ENCODE results near the gene PDCD1.

The PDCD1 gene

DNA sequence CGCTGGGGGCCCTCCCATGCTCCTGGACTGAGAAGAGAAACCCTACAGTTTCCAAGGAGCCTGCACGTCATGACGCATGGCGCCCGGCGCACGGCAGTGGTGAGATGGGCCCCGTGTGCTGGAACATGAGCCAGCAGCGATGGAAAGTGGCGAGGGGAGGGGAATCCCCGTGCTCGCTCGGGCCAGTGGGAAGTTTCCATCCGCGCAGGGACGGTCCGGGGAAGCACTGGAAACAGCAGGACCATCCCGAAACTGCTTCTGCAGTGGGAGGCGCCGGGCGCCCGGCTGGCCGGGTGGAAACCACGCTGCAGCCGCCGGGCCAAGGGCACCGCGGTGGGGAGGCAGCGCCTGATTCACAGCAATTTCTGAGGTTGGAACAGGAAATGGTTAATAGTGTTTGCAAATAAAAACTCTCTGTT lies 4.9 kb upstream of the PDCD1 start:
- DNase-seq: no peak

GRCh38 chr2:241862775-241863535 lies 4.3 kb upstream of the PDCD1 start:
- no peak for DNase-seq

GRCh38 chr2:241862093-241862492 lies 3.4 kb upstream of the PDCD1 start:
- no peak for DNase-seq

DNA sequence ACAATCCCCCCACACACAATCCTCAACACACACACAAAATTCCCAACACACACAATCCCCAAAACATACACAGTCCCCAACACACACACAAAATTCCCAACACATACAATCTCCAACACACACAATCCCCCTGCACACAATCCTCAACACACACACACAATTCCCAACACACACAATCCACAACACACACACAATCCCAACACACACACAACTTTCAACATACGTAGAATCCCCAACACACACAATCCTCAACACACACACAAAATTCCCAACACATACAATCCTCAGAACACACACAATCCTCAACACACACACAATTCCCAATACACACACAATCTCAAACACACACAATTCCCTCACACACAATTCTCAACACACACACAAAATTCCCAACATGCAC lies 2.6 kb upstream of the PDCD1 start:
- DNase-seq: no peak

DNA sequence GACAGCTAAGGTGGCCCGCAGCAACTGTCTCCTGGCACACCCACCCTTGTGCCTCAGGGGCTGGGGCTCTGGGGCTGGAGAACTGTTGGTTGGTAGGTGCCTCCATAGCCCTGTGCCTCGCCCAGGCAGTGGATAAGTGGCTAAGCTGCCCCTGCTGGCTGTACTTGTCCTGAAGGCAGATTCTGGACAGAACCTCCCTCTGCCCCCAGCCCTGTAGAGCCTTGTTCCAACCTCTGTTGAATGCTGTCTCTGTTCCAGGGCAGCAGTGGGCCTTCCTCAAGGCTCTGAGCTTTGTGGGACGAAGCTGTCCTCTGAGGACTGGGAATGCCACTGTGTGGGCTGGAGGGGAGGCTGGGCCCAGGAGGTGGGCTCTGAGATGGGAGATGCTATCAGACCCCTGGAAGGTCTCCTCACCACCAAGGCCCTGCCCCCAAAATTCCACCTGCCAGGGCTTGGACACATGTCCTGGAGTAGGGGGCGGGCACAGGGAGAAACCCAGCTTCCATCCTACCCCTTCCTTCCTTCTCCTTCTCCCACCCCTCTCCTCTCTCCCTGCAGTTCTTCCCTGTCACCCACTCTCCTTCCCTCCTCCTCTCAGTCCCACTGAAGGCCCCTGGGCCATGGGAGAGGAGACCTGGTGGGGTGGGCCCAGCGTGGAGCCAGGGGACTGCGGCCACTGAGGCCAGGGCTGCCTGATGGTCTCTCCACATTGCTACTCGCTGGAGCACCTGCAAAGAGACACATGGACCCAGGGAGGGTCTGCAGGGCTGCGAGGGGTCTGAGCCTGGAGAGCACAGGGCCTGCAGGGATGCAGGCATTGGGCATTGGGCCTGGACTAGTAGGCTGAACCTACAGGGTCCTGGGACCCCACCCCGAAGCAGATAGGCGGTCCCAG lies 1.7 kb upstream of the PDCD1 start:
- no peak for DNase-seq

DNA sequence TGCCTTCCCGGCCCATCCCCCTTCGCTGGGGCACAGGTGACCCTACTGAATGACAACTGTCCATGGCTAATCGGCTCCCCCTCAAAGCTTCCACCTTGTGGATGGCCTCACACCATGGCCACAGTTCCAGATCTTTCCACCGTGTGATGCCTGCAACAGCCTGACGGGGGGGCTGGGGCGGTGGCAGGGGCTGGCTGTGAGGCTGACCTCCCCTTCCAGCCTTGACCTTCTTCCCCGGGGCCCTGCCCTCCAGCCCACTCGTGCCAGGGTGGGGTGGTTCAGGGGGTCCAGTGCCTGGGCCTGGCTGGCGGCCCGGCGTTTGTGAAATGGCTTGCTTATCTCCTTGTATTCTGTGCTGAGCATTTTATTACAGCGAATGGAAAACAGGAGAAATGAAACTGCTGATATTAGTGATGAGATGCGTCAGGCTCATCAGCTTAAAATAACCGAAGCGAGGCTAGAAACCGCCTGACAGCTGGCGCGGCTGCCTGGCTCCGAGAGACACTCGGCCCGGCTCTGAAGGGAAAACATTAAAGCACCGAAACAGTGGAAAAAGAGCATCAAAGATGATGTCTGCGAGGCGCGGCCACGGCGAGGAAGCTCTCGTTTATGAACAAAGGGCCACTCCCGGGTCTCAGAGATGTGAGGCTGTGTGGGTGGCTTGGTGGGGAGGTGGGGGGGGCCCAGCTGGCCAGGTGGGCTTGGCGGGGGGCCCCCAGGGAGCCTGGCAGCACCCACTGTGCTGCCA lies 916 bp upstream of the PDCD1 start:
- no peak for DNase-seq

DNA sequence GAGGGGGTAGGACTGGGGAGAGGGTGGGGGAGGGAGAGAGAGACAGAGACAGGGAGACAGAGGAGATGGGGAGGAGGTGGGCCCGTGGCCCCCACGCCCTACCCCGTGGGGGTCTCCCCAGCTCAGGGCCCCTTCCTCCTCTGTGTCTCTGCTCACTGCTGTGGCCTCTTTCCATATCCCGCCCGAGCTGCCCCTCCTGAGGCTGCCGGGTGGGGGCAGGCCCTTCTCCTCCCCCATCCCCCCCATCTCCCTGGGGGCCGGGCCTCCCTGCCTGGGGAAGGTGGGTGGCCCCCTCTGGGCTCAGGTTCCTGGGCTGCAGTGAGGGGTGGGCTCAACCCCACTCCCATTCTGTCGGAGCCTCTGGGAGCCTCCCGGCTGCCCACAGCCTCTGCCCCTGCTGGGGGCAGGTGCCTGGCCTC lies 332 bp upstream of the PDCD1 start:
- no peak for DNase-seq

GRCh38 chr2:241857572-241858121 lies 1.0 kb downstream of the PDCD1 start:
- no peak for DNase-seq

- no peak for DNase-seq
These were observed 1.6 kb downstream of the PDCD1 start for GRCh38 chr2:241857041-241857541.

DNA sequence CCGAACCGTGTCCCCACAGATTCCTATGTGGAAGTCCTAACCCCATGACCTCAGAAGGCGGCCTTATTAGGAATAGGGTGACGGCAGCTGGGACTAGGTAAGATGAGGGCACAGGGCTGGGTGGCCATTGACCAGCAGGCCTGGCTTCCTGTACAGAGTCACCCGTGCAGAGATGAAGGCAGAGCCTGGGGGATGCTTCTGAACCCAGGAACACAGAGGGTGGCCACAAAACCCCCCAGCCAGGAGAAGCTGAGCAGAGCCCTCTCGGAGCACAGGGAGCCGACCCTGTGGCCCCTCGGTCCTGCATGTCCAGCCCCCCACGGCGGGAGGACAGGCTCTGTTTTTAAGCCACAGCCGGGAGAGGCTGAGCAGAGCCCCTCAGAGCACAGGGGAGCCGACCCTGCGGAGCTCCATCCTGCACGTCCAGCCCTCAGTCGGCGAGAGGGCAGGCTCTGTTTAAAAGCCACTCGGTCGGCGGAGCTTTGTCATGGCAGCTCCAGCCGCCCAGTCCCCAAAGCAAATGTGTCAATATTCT lies 2.7 kb downstream of the PDCD1 start:
- no peak for DNase-seq

GRCh38 chr2:241855245-241855887 lies 3.3 kb downstream of the PDCD1 start:
- no peak for DNase-seq

DNA sequence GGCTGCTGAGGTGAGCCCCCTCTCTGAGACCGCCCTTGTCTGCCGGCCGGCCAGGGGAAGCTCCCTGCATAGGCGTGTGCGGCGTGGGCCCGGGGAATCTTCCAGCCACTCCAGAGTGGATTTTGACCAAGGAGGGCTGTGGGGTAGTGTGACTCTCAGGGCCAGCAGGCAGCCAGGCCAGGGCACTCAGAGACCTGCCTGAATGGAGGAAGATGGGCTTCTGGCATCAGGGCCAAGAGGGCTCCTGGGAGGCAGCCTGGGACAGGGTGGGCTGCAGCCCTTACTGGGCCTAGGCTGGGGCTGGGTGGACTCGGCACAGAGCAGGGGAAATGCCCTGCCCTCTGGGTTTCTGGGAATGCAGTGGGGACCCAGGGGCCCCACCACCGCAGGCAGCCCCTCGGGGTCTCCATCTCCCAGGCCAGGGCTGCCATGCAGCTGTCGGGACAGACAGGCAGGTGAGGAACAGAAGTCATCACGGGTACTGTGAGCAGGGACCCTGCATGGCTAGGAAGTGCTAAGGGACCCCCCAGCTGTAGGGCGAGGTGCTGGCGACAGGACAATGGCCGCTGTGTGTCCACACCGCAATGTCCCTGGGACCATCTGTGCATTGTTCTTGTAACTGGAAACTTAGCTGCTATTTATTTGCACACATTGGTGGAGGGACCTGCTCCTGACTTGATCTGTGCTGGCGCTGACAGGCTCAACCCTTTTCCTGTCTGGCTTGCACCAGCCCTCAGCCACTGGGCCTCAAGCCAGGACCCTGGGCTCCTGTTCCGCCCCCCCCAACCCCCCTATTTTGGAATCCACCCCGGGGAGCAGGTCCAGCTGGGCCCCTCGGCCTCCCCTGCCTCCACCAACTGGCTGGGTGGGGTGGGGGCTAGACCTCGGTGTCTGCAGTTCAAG lies 4.1 kb downstream of the PDCD1 start:
- no peak for DNase-seq

GRCh38 chr2:241853651-241854341 lies 4.9 kb downstream of the PDCD1 start:
- no peak for DNase-seq

- DNase-seq: no peak
These were observed 5.6 kb downstream of the PDCD1 start for GRCh38 chr2:241852981-241853631.

DNA sequence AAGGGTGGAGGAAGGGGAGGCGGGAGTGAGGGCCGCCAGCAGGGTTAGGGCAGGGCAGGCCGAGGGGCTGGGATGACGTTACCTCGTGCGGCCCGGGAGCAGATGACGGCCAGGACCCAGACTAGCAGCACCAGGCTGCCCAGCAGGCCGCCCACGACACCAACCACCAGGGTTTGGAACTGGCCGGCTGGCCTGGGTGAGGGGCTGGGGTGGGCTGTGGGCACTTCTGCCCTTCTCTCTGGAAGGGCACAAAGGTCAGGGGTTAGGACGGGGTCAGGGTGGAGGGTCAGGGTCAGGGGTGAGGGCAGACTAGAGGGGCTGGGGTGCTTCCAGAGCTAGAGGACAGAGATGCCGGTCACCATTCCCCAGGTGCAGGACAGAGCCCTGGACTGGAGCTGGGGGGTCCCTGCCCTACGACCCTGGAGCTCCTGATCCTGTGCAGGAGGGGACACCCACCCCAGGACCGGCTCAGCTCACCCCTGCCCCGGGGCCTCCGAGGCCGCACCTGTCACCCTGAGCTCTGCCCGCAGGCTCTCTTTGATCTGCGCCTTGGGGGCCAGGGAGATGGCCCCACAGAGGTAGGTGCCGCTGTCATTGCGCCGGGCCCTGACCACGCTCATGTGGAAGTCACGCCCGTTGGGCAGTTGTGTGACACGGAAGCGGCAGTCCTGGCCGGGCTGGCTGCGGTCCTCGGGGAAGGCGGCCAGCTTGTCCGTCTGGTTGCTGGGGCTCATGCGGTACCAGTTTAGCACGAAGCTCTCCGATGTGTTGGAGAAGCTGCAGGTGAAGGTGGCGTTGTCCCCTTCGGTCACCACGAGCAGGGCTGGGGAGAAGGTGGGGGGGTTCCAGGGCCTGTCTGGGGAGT lies 6.3 kb downstream of the PDCD1 start:
- DNase-seq: no peak

DNA sequence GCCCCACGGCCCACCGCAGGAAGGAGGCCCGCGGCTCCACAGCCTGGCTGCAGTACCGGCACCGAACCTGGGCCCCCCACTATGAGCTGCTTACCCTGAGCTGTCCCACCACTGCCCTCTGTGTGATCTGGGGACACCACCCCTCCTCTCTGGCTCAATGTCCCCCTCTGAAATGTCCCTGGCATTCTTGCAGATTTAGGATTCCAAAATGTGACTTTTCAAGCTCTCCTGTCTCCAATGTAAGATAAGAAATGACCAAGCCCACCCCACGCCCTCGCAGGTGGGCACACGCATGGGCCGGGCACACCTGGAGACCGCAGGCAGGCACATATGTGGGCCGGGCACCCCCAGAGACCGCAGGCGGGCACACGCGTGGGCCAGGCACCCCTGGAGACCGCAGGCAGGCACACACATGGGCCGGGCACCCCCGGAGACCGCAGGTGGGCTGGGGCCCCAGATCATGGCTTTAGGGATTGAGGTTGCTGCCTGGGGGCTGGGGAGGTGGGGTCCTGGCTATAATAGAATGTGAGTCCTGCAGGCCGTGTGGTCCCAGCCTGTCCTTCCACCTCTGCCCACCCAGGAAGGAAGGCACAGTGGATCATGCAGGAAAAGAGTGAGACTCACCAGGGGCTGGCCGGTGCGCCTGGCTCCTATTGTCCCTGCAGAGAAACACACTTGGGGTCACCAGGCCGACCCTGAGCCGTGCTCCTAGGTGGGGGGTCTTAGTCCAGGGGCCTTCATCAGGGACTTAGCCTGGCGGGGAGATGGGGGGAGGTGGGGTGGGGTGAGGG lies 7.2 kb downstream of the PDCD1 start:
- DNase-seq: no peak

DNA sequence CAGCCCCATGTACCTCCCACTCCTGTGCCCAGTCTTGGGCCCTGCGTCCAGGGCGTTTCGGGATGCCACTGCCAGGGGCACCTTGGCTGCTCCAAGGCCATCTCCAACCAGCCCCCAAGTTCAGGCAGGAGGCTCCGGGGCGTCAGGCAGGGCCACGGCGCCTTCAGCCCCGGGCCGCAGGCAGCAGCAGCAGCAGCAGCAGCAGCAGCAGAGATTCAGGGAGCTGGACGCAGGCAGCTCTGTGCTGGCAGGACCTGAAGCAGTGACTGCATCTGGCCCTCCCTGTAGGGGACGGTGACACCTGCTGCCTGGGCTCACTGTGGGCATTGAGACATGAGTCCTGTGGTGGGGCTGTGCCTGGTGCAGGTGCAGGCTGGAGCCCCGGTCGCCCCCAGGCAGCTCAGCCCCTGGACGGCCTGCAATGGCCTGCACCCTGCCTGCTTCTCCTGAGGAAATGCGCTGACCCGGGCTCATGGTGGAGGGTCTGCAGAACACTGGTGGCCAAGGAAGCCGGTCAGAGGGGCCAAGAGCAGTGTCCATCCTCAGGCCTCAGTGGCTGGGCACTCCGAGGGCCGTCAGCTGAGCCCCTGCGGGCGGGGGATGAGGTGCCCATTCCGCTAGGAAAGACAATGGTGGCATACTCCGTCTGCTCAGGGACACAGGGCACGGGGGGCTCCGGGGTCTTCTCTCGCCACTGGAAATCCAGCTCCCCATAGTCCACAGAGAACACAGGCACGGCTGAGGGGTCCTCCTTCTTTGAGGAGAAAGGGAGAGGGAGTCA lies 8.0 kb downstream of the PDCD1 start:
- DNase-seq: no peak
